ENCODE results near the gene PIGR. TPM values are rescaled to one million over a fixed set of nuclear protein-coding genes. Genes with fewer than 3 reads are reported as not detected.

PIGR gene
- polyA plus RNA-seq, 1 of the 3 experiments (the other 2 are of a cell fraction): not detected

DNA sequence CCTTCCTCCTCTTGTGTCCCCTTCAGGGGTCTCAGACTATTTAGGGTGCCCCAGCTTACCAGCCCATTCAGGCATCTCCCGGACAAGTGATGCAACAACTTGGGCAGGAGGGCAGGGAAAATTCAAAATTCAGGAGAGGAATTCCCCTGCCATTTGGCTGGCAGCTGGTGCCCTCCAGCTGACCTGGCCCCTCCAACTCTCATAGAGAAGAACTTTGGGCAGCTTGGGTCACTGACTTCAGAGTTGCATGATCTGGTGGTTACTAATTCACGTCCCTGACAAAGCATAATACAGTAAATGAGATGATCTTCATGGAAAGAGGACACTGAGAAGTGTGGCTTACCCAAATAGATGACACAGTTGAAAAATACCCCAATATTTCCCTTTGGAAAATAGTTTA, 24.2 kb upstream of the PIGR start, which contains the start of gene FCAMR:
FCAMR (minus strand) TSS at position 15 of the 400 bp plus-strand sequence. CDS start 335 bp downstream, outside the sequence.
- CTCF ChIA-PET: interaction anchor here (0.6 to 6.1 kb wide), 4 partner anchors 9 to 350 kb away, joined by 3 to 48 read pairs (median 6); no protein-coding TSS in a partner anchor
- no peaks in the 10 kb centered on the region for H3F3A ChIP-seq (replicated peaks; ENCODE audit: insufficient read depth)

DNA sequence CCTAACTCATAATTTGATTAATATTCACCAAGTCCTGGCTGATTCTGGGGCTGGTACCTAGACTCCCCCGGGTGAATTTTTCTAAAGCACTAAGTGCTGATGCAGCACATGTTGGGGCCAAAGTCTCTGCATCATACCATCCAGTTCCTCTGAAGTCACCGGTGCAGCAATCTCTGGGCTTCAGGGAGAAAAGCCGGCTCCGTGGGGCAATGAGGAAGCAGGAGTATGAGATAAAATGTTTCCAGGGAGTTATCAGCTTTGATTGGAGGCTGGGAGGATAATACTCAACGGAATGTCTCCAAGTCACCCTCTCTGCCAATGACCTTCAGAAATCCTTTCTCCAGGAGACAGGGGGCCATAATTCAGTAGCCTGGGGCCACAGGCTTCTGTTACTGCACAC, 22.8 kb upstream of the PIGR start:
- H3K27me3 ChIP-seq (ENCODE audit: insufficient read depth): peaks cover 52% of the 10 kb centered on the region; the same call in 1 of the 2 replicates
- no peak overlapping the region for H2AFZ ChIP-seq (ENCODE audit: low read depth)
- H3K79me2 ChIP-seq (ENCODE audit: insufficient read depth): no peaks in the 10 kb centered on the region
- H3K4me3 ChIP-seq (ENCODE audit: low read depth in 2 of 2, low read length in 1 of 2): no peak overlapping the region
- WGBS (ENCODE audit: low lambda C conversion rate): 13% methylated on average over 5 of the region's 5 CpGs
- CTCF ChIA-PET: interaction anchor here (1.5 to 6.1 kb wide), 2 partner anchors 10 to 13 kb away, joined by 8 to 48 read pairs; no protein-coding TSS in a partner anchor
- H3K27ac ChIP-seq (ENCODE audit: low read depth in 2 of 2, low read length in 1 of 2): no peak overlapping the region
- H4K20me1 ChIP-seq (ENCODE audit: insufficient read depth): no peaks in the 10 kb centered on the region
- H3F3A ChIP-seq (replicated peaks; ENCODE audit: insufficient read depth): no peaks in the 10 kb centered on the region
- H3K9me2 ChIP-seq: no peaks in the 10 kb centered on the region
- no peak overlapping the region for H3K9ac ChIP-seq
- POLR2A ChIA-PET: no interaction called here
- no peaks in the 10 kb centered on the region for H3K4me1 ChIP-seq (ENCODE audit: control insufficient read depth in 1 of 2, insufficient read depth in 2 of 2, low read depth in 1 of 2, low read length in 1 of 2)
- DNase-seq: no peak
- H3K4me2 ChIP-seq: no peak overlapping the region
- H3K9me3 ChIP-seq: no peaks in the 10 kb centered on the region
- H3K36me3 ChIP-seq (replicated peaks in 1 of 2; ENCODE audit: control insufficient read depth in 1 of 2, insufficient read depth in 2 of 2, low read length in 1 of 2): no peaks in the 10 kb centered on the region
- TF ChIP-seq YY1 (IDR thresholded peaks at IDR 0.05; ENCODE audit: low read depth) (no peak), EZH2phosphoT487 (IDR thresholded peaks at IDR 0.05; ENCODE audit: borderline replicate concordance, low read depth) (no peak), POLR2AphosphoS5 (IDR thresholded peaks at IDR 0.05; ENCODE audit: low read depth, low read length) (no peak), ELF1 (IDR thresholded peaks at IDR 0.05) (no peak), TEAD4 (IDR thresholded peaks at IDR 0.05; ENCODE audit: borderline replicate concordance, insufficient read depth) (no peak), GATA2 (CRISPR knock-in tag; IDR thresholded peaks at IDR 0.05) (no peak), FOXM1 (IDR thresholded peaks at IDR 0.05; ENCODE audit: low read depth) (no peak), RXRA (IDR thresholded peaks at IDR 0.05; ENCODE audit: borderline replicate concordance, low read depth) (no peak), RCOR1 (IDR thresholded peaks at IDR 0.05; ENCODE audit: low read length) (no peak)
- TF ChIP-seq, protein P1, sequence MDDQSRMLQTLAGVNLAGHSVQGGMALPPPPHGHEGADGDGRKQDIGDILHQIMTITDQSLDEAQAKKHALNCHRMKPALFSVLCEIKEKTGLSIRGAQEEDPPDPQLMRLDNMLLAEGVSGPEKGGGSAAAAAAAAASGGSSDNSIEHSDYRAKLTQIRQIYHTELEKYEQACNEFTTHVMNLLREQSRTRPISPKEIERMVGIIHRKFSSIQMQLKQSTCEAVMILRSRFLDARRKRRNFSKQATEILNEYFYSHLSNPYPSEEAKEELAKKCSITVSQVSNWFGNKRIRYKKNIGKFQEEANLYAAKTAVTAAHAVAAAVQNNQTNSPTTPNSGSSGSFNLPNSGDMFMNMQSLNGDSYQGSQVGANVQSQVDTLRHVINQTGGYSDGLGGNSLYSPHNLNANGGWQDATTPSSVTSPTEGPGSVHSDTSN (IDR thresholded peaks at IDR 0.05): no peak
- TF ChIP-seq, protein P2, sequence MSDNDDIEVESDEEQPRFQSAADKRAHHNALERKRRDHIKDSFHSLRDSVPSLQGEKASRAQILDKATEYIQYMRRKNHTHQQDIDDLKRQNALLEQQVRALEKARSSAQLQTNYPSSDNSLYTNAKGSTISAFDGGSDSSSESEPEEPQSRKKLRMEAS (IDR thresholded peaks at IDR 0.05; ENCODE audit: low read depth): no peak
- TF ChIP-seq, protein P3, sequence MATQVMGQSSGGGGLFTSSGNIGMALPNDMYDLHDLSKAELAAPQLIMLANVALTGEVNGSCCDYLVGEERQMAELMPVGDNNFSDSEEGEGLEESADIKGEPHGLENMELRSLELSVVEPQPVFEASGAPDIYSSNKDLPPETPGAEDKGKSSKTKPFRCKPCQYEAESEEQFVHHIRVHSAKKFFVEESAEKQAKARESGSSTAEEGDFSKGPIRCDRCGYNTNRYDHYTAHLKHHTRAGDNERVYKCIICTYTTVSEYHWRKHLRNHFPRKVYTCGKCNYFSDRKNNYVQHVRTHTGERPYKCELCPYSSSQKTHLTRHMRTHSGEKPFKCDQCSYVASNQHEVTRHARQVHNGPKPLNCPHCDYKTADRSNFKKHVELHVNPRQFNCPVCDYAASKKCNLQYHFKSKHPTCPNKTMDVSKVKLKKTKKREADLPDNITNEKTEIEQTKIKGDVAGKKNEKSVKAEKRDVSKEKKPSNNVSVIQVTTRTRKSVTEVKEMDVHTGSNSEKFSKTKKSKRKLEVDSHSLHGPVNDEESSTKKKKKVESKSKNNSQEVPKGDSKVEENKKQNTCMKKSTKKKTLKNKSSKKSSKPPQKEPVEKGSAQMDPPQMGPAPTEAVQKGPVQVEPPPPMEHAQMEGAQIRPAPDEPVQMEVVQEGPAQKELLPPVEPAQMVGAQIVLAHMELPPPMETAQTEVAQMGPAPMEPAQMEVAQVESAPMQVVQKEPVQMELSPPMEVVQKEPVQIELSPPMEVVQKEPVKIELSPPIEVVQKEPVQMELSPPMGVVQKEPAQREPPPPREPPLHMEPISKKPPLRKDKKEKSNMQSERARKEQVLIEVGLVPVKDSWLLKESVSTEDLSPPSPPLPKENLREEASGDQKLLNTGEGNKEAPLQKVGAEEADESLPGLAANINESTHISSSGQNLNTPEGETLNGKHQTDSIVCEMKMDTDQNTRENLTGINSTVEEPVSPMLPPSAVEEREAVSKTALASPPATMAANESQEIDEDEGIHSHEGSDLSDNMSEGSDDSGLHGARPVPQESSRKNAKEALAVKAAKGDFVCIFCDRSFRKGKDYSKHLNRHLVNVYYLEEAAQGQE (IDR thresholded peaks at IDR 0.05; ENCODE audit: low read depth, low read length): no peak
- TF ChIP-seq, protein P4, sequence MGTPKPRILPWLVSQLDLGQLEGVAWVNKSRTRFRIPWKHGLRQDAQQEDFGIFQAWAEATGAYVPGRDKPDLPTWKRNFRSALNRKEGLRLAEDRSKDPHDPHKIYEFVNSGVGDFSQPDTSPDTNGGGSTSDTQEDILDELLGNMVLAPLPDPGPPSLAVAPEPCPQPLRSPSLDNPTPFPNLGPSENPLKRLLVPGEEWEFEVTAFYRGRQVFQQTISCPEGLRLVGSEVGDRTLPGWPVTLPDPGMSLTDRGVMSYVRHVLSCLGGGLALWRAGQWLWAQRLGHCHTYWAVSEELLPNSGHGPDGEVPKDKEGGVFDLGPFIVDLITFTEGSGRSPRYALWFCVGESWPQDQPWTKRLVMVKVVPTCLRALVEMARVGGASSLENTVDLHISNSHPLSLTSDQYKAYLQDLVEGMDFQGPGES (IDR thresholded peaks at IDR 0.05; ENCODE audit: low read depth, low read length): no peak
- TF ChIP-seq, protein P5, sequence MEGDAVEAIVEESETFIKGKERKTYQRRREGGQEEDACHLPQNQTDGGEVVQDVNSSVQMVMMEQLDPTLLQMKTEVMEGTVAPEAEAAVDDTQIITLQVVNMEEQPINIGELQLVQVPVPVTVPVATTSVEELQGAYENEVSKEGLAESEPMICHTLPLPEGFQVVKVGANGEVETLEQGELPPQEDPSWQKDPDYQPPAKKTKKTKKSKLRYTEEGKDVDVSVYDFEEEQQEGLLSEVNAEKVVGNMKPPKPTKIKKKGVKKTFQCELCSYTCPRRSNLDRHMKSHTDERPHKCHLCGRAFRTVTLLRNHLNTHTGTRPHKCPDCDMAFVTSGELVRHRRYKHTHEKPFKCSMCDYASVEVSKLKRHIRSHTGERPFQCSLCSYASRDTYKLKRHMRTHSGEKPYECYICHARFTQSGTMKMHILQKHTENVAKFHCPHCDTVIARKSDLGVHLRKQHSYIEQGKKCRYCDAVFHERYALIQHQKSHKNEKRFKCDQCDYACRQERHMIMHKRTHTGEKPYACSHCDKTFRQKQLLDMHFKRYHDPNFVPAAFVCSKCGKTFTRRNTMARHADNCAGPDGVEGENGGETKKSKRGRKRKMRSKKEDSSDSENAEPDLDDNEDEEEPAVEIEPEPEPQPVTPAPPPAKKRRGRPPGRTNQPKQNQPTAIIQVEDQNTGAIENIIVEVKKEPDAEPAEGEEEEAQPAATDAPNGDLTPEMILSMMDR (IDR thresholded peaks at IDR 0.05): no peak

More for the DNA sequence above, 24.2 kb upstream of the PIGR start, which contains the start of gene FCAMR:
- Histone ChIP-seq H3K9me3 (no peaks in the 10 kb centered on the region), H3K4me2 (no peak within 1 kb of the TSS), H3K4me1 (ENCODE audit: control insufficient read depth in 1 of 2, insufficient read depth in 2 of 2, low read depth in 1 of 2, low read length in 1 of 2) (no peaks in the 10 kb centered on the region), H3K79me2 (ENCODE audit: insufficient read depth) (no peaks in the 10 kb centered on the region), H3K27me3 (ENCODE audit: insufficient read depth) (peaks cover 58% of the 10 kb centered on the region; the same call in 1 of the 2 replicates), H3K36me3 (replicated peaks in 1 of 2; ENCODE audit: control insufficient read depth in 1 of 2, insufficient read depth in 2 of 2, low read length in 1 of 2) (no peaks in the 10 kb centered on the region), H3K9me2 (no peaks in the 10 kb centered on the region), H3K27ac (ENCODE audit: low read depth in 2 of 2, low read length in 1 of 2) (no peak within 1 kb of the TSS), H2AFZ (ENCODE audit: low read depth) (no peak within 1 kb of the TSS), H3K4me3 (ENCODE audit: low read depth in 2 of 2, low read length in 1 of 2) (no peak within 1 kb of the TSS), H4K20me1 (ENCODE audit: insufficient read depth) (no peaks in the 10 kb centered on the region), H3K9ac (no peak within 1 kb of the TSS)
- no peak for DNase-seq
- TF ChIP-seq, protein P1 (IDR thresholded peaks at IDR 0.05): no peak
- TF ChIP-seq NRF1 (IDR thresholded peaks at IDR 0.05; ENCODE audit: low read depth, low read length) (no peak), TCF12 (IDR thresholded peaks at IDR 0.05) (no peak), FOXJ3 (CRISPR knock-in tag; IDR thresholded peaks at IDR 0.05) (no peak), SMC3 (IDR thresholded peaks at IDR 0.05; ENCODE audit: low read depth, low read length) (no peak)
- WGBS (ENCODE audit: low lambda C conversion rate): 13% methylated on average over 2 of the region's 2 CpGs
- POLR2A ChIA-PET: no interaction called here

All from SK-N-SH (cell line).